H9 (cell line): ENCODE results near the gene ZCCHC10. TPM values are rescaled to one million over a fixed set of nuclear protein-coding genes. Genes with fewer than 3 reads are reported as not detected.
"Not testable (repeated sequence)": the region's sequence is repeated elsewhere in the genome, so short reads cannot be mapped to it uniquely, and the experiment has no call there.

Experiments
- DNase-seq: peaks from one replicate; pipeline ENCODE4 v3.0.0-alpha.2; 2017
- H2AFZ ChIP-seq: one replicate; pipeline ENCODE4 v1.6.1; 2013; ENCODE audit warnings: mild to moderate bottlenecking, low read length, control low read depth, moderate library complexity
- H2AK5ac ChIP-seq: 2 replicates; pipeline ENCODE4 v1.6.1; 2013; ENCODE audit warnings: low read length, control low read depth, mixed read lengths; ENCODE audit not compliant: insufficient read length
- H2BK120ac ChIP-seq: one replicate; pipeline ENCODE4 v1.6.1; 2013; ENCODE audit warnings: low read depth, mild to moderate bottlenecking, low read length, control low read depth, inconsistent platforms; ENCODE audit not compliant: poor library complexity, severe bottlenecking
- H2BK12ac ChIP-seq: 2 replicates; pipeline ENCODE4 v1.6.1; 2013; ENCODE audit warnings: low read length, control low read depth, mixed read lengths, low read depth; ENCODE audit not compliant: insufficient read length
- H2BK15ac ChIP-seq: 2 replicates; pipeline ENCODE4 v1.6.1; 2013; ENCODE audit warnings: low read depth, low read length, control low read depth
- H2BK20ac ChIP-seq: one replicate; pipeline ENCODE4 v1.6.1; 2013; ENCODE audit warnings: low read depth, mild to moderate bottlenecking, low read length, control low read depth, inconsistent platforms; ENCODE audit not compliant: poor library complexity, severe bottlenecking
- H2BK5ac ChIP-seq: 2 replicates; pipeline ENCODE4 v1.6.1; 2013; ENCODE audit warnings: low read length, control low read depth, mixed read lengths; ENCODE audit not compliant: insufficient read length
- H3K14ac ChIP-seq: 2 replicates; pipeline ENCODE4 v1.6.1; 2013; ENCODE audit warnings: low read length, control low read depth; ENCODE audit not compliant: insufficient read depth
- H3K18ac ChIP-seq: 2 replicates; pipeline ENCODE4 v1.6.1; 2013; ENCODE audit warnings: low read depth, mild to moderate bottlenecking, mixed read lengths, low read length, control low read depth; ENCODE audit not compliant: insufficient read length
- H3K23ac ChIP-seq: 2 replicates; pipeline ENCODE4 v1.6.1; 2013; ENCODE audit warnings: low read length, control low read depth, mixed read lengths, low read depth; ENCODE audit not compliant: insufficient read length
- H3K23me2 ChIP-seq: 2 replicates; pipeline ENCODE4 v1.6.1; 2013; ENCODE audit warnings: low read depth, mild to moderate bottlenecking, mixed read lengths, low read length, control low read depth; ENCODE audit not compliant: insufficient read length, poor library complexity, severe bottlenecking
- H3K27ac ChIP-seq: 2 replicates; pipeline ENCODE4 v1.5.1; 2013; ENCODE audit warnings: low read length, control low read depth, mixed read lengths, low read depth; ENCODE audit not compliant: insufficient read length
- H3K27me3 ChIP-seq: 2 replicates; pipeline ENCODE4 v1.6.1; 2013; ENCODE audit warnings: low read length, control low read depth, inconsistent platforms; ENCODE audit not compliant: insufficient read depth
- H3K4ac ChIP-seq: 2 replicates; pipeline ENCODE4 v1.6.1; 2013; ENCODE audit warnings: low read depth, mild to moderate bottlenecking, control low read depth, inconsistent platforms, low read length, moderate library complexity
- H3K4me1 ChIP-seq: 2 replicates; pipeline ENCODE4 v1.6.1; 2013; ENCODE audit warnings: low read length, control low read depth, inconsistent platforms; ENCODE audit not compliant: insufficient read depth
- H3K4me2 ChIP-seq: 2 replicates; pipeline ENCODE4 v1.6.1; 2013; ENCODE audit warnings: low read length, control low read depth, mixed read lengths; ENCODE audit not compliant: insufficient read length, insufficient read depth
- H3K56ac ChIP-seq: 2 replicates; pipeline ENCODE4 v1.6.1; 2013; ENCODE audit warnings: low read depth, mild to moderate bottlenecking, mixed read lengths, low read length, control low read depth; ENCODE audit not compliant: insufficient read length
- H3K79me1 ChIP-seq: 2 replicates; pipeline ENCODE4 v1.6.1; 2013; ENCODE audit warnings: low read depth, mild to moderate bottlenecking, moderate library complexity, low read length, control low read depth, inconsistent platforms; ENCODE audit not compliant: insufficient read depth, poor library complexity, severe bottlenecking
- H3K79me2 ChIP-seq: 2 replicates; pipeline ENCODE4 v1.6.1; 2013; ENCODE audit warnings: low read length, control low read depth, inconsistent platforms; ENCODE audit not compliant: insufficient read depth
- H3K9ac ChIP-seq: 2 replicates; pipeline ENCODE4 v1.6.1; 2013; ENCODE audit warnings: low read length, control low read depth, mixed read lengths; ENCODE audit not compliant: insufficient read length; ENCODE audit errors: extremely low read depth
- H3K9me3 ChIP-seq: one replicate; pipeline ENCODE4 v1.6.1; 2013; ENCODE audit warnings: low read depth, low read length, inconsistent platforms; ENCODE audit not compliant: control insufficient read depth
- H3T11ph ChIP-seq: one replicate; pipeline ENCODE4 v1.6.1; 2013; ENCODE audit warnings: mild to moderate bottlenecking, low read length, control low read depth, inconsistent platforms
- H4K20me1 ChIP-seq: one replicate; pipeline ENCODE4 v1.6.1; 2013; ENCODE audit not compliant: control insufficient read depth, insufficient read length, insufficient read depth
- H4K5ac ChIP-seq: 2 replicates; pipeline ENCODE4 v1.6.1; 2013; ENCODE audit warnings: low read depth, mild to moderate bottlenecking, mixed read lengths, low read length, control low read depth; ENCODE audit not compliant: insufficient read length
- H4K8ac ChIP-seq: replicated peaks from 2 replicates; pipeline ENCODE4 v1.6.1; 2013; ENCODE audit warnings: low read length, control low read depth, mixed read lengths, low read depth; ENCODE audit not compliant: insufficient read length
- H4K91ac ChIP-seq: 2 replicates; pipeline ENCODE4 v1.6.1; 2013; ENCODE audit warnings: low read depth, mild to moderate bottlenecking, moderate library complexity, mixed read lengths, low read length, control low read depth; ENCODE audit not compliant: insufficient read length
- H3K27ac Mint-ChIP-seq, 3 experiments: 2 replicates in 2 of 3; 3 replicates in 1 of 3; pipeline ENCODE4 v1.8.0; 2020 to 2021; ENCODE audit warnings: mixed read lengths in 3 of 3, mild to moderate bottlenecking in 1 of 3, moderate library complexity in 1 of 3
- H3K27me3 Mint-ChIP-seq: 2 replicates; pipeline ENCODE4 v1.8.0; 2021; ENCODE audit warnings: low read depth, mild to moderate bottlenecking, moderate library complexity, mixed read lengths
- H3K36me3 Mint-ChIP-seq, 3 experiments: 2 replicates in 2 of 3; 3 replicates in 1 of 3; pipeline ENCODE4 v1.8.0; 2020 to 2021; ENCODE audit warnings: low read depth in 3 of 3, mixed read lengths in 3 of 3; ENCODE audit not compliant: insufficient read depth in 1 of 3
- H3K4me1 Mint-ChIP-seq, 2 experiments: 2 replicates each; pipeline ENCODE4 v1.8.0; 2020; ENCODE audit warnings: mixed read lengths in 2 of 2
- H3K4me3 Mint-ChIP-seq, 2 experiments: 2 replicates in 1 of 2; 3 replicates in 1 of 2; pipeline ENCODE4 v1.8.0; 2020 to 2021; ENCODE audit warnings: mild to moderate bottlenecking in 2 of 2, mixed read lengths in 2 of 2, moderate library complexity in 1 of 2
- H3K9me3 Mint-ChIP-seq, 2 experiments: 2 replicates in 1 of 2; 3 replicates in 1 of 2; pipeline ENCODE4 v1.8.0; 2020; ENCODE audit warnings: mild to moderate bottlenecking in 2 of 2, mixed read lengths in 2 of 2, moderate library complexity in 1 of 2
- WGBS: extraction: QIAGEN DNeasy Blood & Tissue Kit; methylation state at CpG from one replicate; pipeline ENCODE4 v1.1.7; 2013; ENCODE audit warnings: missing lambda C conversion rate, low lambda C conversion rate, mixed read lengths; ENCODE audit not compliant: insufficient read length; ENCODE audit errors: extremely low coverage; 5-methylcytosine and 5-hydroxymethylcytosine counted together
- total RNA-seq: library from RNA; stranded (reverse); gene quantifications from 2 replicates; pipeline ENCODE4 v1.2.1, GENCODE V29; 2021
- TF ChIP-seq, protein P1 (sequence below): fragments of 200-600 bp; sonication (generic); conservative IDR thresholded peaks from 3 replicates; pipeline ENCODE4 v1.8.0; 2021; ENCODE audit warnings: antibody characterized with exemption, mild to moderate bottlenecking

ZCCHC10 gene
- total RNA-seq, 1 experiment from 2014 or later = 34.0 TPM

DNA sequence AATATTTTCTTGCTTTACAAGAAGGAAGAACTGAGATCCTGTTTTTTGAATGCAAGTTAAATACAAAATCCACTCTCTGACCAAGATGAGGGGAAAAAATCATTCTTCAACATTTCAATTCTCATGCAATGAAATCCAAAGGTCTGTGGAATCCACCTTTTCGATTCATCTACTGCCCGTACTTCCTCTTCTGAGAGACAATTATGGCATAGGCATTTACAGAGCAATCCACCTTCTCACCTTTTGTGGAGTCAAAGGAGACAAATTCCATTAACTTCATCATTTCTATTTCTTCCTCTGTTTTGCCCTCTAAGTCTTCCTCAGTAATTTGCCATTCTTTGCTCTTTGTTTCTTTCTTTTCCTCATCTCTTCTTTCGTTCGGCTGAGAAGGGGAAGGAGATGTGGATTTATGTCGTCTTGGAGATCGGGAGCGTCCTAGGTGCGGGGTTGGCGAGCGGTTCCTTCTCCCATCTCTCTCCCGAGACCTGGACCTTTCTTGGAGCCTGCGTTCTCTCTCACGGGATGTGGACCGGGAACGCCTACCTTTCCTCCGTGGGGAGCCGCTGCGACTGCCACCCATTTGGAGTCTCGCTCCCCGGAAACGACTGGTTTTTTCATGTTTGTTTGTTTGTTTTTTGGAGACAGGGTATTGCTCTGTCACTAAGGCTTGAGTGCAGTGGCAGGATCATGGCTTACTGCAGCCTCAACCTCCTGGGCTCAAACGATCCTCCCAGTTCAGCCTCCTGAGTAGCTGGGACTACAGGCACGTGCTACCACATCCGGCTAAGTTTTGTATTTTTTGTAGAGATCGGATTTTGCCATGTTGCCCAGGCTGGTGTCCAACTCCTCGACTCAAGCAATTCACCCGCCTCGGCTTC, 38.6 kb downstream of the ZCCHC10 start:
- WGBS = no CpG with 5 or more reads among the region's 28 CpGs
- DNase-seq = peak; percentile 40
- Histone ChIP-seq H3K4me1 (no peaks in the 10 kb centered on the region; the same call in 1 of the 2 replicates), H3K4ac (no peak overlapping the region), H3K23me2 (no peaks in the 10 kb centered on the region), H4K5ac (no peak overlapping the region), H3K56ac (no peak overlapping the region), H2AK5ac (no peak overlapping the region), H3K27ac (no peak overlapping the region), H4K91ac (no peak overlapping the region), H3K14ac (no peak overlapping the region), H3T11ph (no peak overlapping the region), H2BK120ac (no peak overlapping the region), H3K23ac (no peak overlapping the region), H4K8ac (no peak overlapping the region), H3K79me2 (no peaks in the 10 kb centered on the region), H2BK15ac (no peak overlapping the region), H3K9ac (no peak overlapping the region), H3K4me2 (no peak overlapping the region), H3K79me1 (no peaks in the 10 kb centered on the region), H2BK12ac (no peak overlapping the region), H3K9me3 (no peaks in the 10 kb centered on the region), H2BK20ac (no peak overlapping the region), H2AFZ (peak overlapping the region; percentile 91), H3K18ac (no peak overlapping the region), H4K20me1 (no peaks in the 10 kb centered on the region), H2BK5ac (no peak overlapping the region), H3K27me3 (no peaks in the 10 kb centered on the region)
- Mint-ChIP-seq H3K27me3 (no peaks in the 10 kb centered on the region), H3K27ac (peak overlapping the region in 1 of 3 experiments; percentile 44; a peak in 1 of 7 replicates), H3K4me1 (peaks cover 0 to 2% of the 10 kb centered on the region in 2 experiments; a peak in 2 of 4 replicates), H3K36me3 (no peaks in the 10 kb centered on the region), H3K9me3 (peaks cover 9 to 16% of the 10 kb centered on the region in 2 experiments; a peak in 4 of 5 replicates), H3K4me3 (no peak overlapping the region)
- TF ChIP-seq, protein P1, sequence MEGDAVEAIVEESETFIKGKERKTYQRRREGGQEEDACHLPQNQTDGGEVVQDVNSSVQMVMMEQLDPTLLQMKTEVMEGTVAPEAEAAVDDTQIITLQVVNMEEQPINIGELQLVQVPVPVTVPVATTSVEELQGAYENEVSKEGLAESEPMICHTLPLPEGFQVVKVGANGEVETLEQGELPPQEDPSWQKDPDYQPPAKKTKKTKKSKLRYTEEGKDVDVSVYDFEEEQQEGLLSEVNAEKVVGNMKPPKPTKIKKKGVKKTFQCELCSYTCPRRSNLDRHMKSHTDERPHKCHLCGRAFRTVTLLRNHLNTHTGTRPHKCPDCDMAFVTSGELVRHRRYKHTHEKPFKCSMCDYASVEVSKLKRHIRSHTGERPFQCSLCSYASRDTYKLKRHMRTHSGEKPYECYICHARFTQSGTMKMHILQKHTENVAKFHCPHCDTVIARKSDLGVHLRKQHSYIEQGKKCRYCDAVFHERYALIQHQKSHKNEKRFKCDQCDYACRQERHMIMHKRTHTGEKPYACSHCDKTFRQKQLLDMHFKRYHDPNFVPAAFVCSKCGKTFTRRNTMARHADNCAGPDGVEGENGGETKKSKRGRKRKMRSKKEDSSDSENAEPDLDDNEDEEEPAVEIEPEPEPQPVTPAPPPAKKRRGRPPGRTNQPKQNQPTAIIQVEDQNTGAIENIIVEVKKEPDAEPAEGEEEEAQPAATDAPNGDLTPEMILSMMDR = no peak

DNA sequence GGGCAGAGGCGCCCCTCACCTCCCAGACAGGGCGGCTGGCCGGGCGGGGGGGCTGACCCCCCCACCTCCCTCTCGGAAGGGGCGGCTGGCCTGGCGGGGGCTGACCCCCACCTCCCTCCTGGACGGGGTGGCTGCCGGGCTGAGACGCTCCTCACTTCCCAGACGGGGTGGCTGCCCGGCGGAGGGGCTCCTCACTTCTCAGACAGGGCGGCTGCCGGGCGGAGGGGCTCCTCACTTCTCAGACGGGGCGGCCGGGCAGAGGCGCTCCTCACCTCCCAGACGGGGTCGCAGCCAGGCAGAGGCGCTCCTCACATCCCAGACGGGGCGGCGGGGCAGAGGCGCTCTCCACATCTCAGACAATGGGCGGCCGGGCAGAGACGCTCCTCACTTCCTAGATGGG, 43.4 kb downstream of the ZCCHC10 start:
- not testable (repeated sequence) for H3K9me3 ChIP-seq, H2BK120ac ChIP-seq, H2BK15ac ChIP-seq, H2AK5ac ChIP-seq, H3K27ac ChIP-seq, H3K27ac Mint-ChIP-seq, H4K91ac ChIP-seq, H3K23me2 ChIP-seq, H3K4me1 Mint-ChIP-seq, H3K56ac ChIP-seq, H2BK20ac ChIP-seq, H3K27me3 ChIP-seq, H3K14ac ChIP-seq, H3K23ac ChIP-seq, H3T11ph ChIP-seq, H4K8ac ChIP-seq, H2BK12ac ChIP-seq, H3K36me3 Mint-ChIP-seq, H3K18ac ChIP-seq, H3K79me1 ChIP-seq, H3K79me2 ChIP-seq, H2AFZ ChIP-seq, H3K4me3 Mint-ChIP-seq, H2BK5ac ChIP-seq, H3K4ac ChIP-seq, H3K9ac ChIP-seq, H4K20me1 ChIP-seq, H3K27me3 Mint-ChIP-seq, H3K4me2 ChIP-seq, H4K5ac ChIP-seq, DNase-seq, H3K4me1 ChIP-seq
- H3K9me3 Mint-ChIP-seq = peaks cover 16 to 34% of the 10 kb centered on the region in 2 experiments
- no CpG with 5 or more reads among the region's 30 CpGs for WGBS
